ENCODE measurements around the gene ARL2BP.
"Not testable (repeated sequence)": the region's sequence is repeated elsewhere in the genome, so short reads cannot be mapped to it uniquely, and the experiment has no call there.

ARL2BP gene

GRCh38 chr16:57244767-57245471 lies at the start of gene ARL2BP:
Gene ARL2BP (plus strand): TSS chr16:57245259. CDS start chr16:57245368, 109 bp downstream.
- DNase-seq, result peak; percentile 97

GRCh38 chr16:57196286-57196685 lies 48.8 kb upstream of the ARL2BP start:
- DNase-seq, result no peak

GRCh38 chr16:57196753-57197152 lies 48.3 kb upstream of the ARL2BP start:
- no peak for DNase-seq

GRCh38 chr16:57200321-57200720 lies 44.7 kb upstream of the ARL2BP start:
- not testable (repeated sequence) for DNase-seq

- DNase-seq, result not testable (repeated sequence)
Measured at GRCh38 chr16:57200926-57201325, 44.1 kb upstream of the ARL2BP start.

- DNase-seq, result no peak
Measured at GRCh38 chr16:57202095-57202886, 42.8 kb upstream of the ARL2BP start.

- no peak for DNase-seq
Measured at GRCh38 chr16:57203451-57203850, 41.6 kb upstream of the ARL2BP start.

- no peak for DNase-seq
Measured at GRCh38 chr16:57204675-57205074, 40.4 kb upstream of the ARL2BP start.

- no peak for DNase-seq
Measured at GRCh38 chr16:57208926-57209325, 36.1 kb upstream of the ARL2BP start.

- no peak for DNase-seq
Measured at GRCh38 chr16:57209780-57210179, 35.3 kb upstream of the ARL2BP start.

- no peak for DNase-seq
Measured at GRCh38 chr16:57213462-57213861, 31.6 kb upstream of the ARL2BP start.

- DNase-seq, result no peak
Measured at GRCh38 chr16:57216968-57217367, 28.1 kb upstream of the ARL2BP start.

- no peak for DNase-seq
Measured at GRCh38 chr16:57223057-57223456, 22.0 kb upstream of the ARL2BP start.

GRCh38 chr16:57224651-57225335 lies 20.3 kb upstream of the ARL2BP start:
- DNase-seq, result no peak

GRCh38 chr16:57225978-57226377 lies 19.1 kb upstream of the ARL2BP start:
- DNase-seq, result no peak

- no peak for DNase-seq
Measured at GRCh38 chr16:57226701-57227621, 18.1 kb upstream of the ARL2BP start.

- no peak for DNase-seq
Measured at GRCh38 chr16:57229079-57229478, 16.0 kb upstream of the ARL2BP start.

- no peak for DNase-seq
Measured at GRCh38 chr16:57231821-57232350, 13.2 kb upstream of the ARL2BP start.

GRCh38 chr16:57233944-57234706 lies 10.9 kb upstream of the ARL2BP start:
- no peak for DNase-seq

GRCh38 chr16:57234707-57235092 lies 10.4 kb upstream of the ARL2BP start:
- DNase-seq, result no peak
